Left ventricle myocardium superior (tissue), 1 donor: ENCODE data around the gene PTTG1IP2. TPM values are rescaled to one million over a fixed set of nuclear protein-coding genes. Genes with fewer than 3 reads are reported as not detected.
"Not testable (repeated sequence)": the region's sequence is repeated elsewhere in the genome, so short reads cannot be mapped to it uniquely, and the experiment has no call there.

ENCODE experiments used
- ATAC-seq: fragments of 200-7000 bp; cut with Tn5 transposase; one replicate; pipeline ENCODE4 v1.9.1; 2020; ENCODE audit warnings: mild to moderate bottlenecking, moderate library complexity
- DNase-seq: peaks from one replicate; pipeline ENCODE4 v3.0.0-alpha.2; 2020
- intact Hi-C: fragments of 100-400 bp; cut with micrococcal nuclease; formaldehyde crosslinking; loops from one replicate; pipeline ENCODE4 v1.11.0; 2022
- long read RNA-seq: library from polyadenylated mRNA; unstranded; transcript quantifications from one replicate; pipeline ENCODE4 v2.0.0, GENCODE V29; 2021
- total RNA-seq: library from RNA; stranded (reverse); fragmentation: NEBNext Ultra II Directional; extraction: Animal tissue kit (Norgen Biotek cat#: 25700); gene quantifications from one replicate; pipeline ENCODE4 v1.2.1, GENCODE V29; 2021
- donor health status: DM: no; HTN: yes; CAD: no; lungs with severe emphysema.

PTTG1IP2 gene
- total RNA-seq, result not detected
- long read RNA-seq, result 0 reads

DNA sequence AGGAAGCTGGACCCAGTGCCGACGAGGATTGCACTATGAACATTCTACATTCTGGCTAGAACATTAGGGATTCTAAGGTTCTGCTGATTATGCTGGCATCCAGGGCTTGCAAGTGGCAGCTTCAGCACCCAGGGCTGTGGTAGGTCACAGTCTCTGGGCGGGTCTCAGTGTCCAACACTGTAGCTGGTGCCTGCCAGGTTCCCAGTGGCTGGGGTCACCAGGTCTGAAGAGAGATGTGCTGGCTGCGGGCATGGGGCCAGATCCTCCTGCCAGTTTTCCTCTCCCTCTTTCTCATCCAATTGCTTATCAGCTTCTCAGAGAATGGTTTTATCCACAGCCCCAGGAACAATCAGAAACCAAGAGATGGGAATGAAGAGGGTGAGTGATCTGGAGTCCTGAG, at the start of gene PTTG1IP2:
Gene PTTG1IP2, plus strand, starts transcription at position 86 of the 400 bp plus-strand sequence. Its CDS starts 148 bp downstream, at position 234.
- intact Hi-C loops, result no loop called here
- ATAC-seq (no peak), DNase-seq (no peak)

DNA sequence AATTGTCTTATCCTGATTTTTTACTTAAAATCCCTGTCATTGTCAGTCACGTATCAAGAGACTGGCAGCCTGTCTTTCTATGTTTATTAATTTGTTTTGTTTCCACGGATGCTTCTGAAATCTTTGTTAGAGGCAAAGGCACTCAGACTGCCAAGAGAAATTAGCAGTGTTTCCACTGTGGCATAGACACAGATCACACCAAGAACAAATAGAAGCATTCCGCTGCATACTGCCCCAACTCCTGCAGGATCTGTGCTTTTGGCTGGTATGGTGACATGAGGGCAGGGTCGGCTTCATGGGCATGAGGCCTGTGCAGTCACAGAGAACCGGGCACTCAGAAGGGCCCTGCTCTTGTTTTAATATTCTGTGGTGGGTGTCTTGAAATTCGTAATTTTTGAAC, 47.8 kb upstream of the PTTG1IP2 start:
- DNase-seq, result no peak
- ATAC-seq, result peak; percentile 84
- intact Hi-C loops, result loop anchor here (10.0 kb wide), 1 partner anchor 127 kb away; no protein-coding TSS in a partner anchor

DNA sequence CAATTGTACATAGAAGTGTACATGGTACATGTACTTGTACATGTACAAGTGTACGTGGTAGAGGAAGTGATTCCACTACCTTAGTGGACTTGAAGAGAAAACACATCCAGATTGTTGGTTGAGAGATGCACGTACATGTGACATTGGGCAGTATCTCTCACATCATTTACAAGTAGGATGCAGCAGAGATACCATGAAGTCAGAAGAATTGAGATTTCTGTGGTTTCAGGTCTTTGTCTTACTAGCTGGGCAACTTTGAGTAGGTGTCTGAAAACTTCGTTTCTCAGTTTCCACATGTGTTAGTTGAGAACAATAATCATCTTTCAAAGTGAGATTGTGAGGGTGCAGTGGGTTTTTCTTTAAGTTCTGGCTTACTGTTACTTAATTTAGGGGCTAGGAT, 44.7 kb upstream of the PTTG1IP2 start:
- no peak for DNase-seq
- ATAC-seq, result no peak
- intact Hi-C loops, result loop anchor here (5.0 to 10.0 kb wide), 2 partner anchors 130 to 272 kb away; partner anchors contain the start of gene STEAP1

DNA sequence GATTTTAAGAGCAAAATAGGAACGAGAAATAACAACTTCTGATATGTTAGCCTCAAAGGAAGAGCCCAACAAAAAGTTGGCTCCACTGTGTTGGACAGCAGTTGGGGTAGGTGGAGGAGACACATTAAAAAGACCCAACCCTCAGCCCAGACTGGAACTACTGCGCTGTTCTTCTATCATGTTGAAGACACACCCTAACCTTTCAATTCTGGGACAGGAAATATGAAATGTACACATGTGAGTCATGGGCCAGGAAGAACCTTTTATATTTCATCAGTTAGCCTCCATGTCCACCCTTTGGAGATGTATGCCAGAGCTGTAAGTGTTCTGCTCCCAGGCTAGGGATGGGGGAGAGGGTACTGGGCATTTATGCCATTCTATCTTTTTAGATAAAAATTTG, 44.1 kb upstream of the PTTG1IP2 start:
- ATAC-seq, result no peak
- no peak for DNase-seq
- intact Hi-C loops, result loop anchor here (5.0 to 10.0 kb wide), 2 partner anchors 131 to 273 kb away; partner anchors contain the start of gene STEAP1

DNA sequence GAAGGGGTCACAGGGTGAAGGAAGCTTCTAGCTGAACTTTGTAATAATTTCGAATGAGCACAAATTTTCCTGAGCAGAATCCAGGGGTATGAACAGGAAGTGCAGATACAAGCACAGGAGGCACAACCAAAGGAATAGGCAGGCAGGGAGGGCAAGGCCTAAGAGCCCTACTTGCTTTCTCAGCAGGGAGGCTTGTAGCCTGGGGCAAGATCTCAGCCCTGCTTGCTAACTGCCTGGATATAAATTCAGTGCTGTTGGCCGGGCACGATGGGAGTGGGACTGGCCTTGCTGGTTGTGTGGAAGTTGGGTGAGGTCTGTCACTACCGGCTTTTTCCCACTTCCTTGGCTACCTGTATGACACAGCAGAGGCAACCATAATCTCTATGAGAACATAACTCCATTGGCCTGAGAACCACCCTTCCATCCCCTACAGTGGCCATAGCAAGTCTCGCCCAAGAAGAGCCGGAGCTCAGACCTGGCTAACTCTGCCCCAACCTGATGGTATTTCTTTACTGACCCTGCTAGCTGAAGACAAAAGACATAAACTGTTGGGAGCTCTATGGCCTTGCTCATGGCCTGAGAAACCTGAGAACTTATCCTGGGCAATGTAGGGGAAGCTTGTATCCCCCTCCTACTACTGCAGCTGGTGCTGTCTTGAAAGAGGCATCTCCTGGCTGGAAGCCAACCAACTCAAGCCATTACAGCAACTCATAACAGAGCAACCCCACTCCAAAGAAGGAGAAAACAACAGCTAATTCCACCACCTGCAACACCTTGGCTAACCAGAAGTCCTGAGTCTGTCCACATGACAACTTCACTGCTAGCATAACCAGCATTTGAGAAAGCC, 38.6 kb upstream of the PTTG1IP2 start:
- ATAC-seq (no peak), DNase-seq (no peak)
- intact Hi-C loops, result no loop called here

DNA sequence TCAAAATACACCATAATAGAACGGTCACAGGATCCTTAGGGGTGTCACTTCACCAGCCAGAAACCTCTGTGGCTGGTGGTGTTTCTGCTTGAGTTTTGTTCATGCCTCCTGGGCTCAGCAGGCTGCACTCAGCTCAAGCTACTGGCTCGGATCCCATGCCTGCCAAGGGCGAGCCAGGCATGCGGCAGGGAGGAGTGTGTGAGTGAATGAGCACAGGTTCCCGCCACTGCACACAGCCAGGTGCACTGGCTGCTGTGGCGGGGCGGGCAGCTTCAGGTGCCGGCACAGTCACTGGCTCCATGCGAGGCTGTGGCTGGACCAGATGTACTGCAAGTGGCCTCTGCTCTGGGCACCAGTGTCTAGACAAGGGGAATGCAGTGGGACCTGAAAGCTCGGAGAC, 36.7 kb upstream of the PTTG1IP2 start:
- intact Hi-C loops, result no loop called here
- ATAC-seq, result no peak
- DNase-seq, result peak; percentile 23

DNA sequence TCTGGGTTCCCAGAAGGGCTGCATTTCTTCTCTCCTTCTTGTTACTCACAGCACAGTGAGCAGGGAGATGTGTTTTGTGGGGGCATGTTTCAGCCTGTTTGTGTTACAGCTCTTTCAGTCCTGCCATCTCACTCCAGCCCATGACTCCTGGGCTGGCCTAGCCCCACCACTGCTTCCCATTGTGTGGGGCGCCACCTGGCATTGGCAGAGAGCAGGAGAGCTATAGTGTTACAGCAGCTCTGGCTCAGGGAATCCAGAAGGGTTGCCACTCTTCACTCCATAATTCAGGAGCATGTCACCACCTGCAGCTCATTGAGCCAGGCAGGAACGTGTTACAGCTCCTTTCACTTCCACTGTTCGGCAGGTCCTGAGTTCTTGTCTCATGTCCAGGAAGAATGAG, 36.2 kb upstream of the PTTG1IP2 start:
- no peak for ATAC-seq
- intact Hi-C loops, result no loop called here
- DNase-seq, result no peak

DNA sequence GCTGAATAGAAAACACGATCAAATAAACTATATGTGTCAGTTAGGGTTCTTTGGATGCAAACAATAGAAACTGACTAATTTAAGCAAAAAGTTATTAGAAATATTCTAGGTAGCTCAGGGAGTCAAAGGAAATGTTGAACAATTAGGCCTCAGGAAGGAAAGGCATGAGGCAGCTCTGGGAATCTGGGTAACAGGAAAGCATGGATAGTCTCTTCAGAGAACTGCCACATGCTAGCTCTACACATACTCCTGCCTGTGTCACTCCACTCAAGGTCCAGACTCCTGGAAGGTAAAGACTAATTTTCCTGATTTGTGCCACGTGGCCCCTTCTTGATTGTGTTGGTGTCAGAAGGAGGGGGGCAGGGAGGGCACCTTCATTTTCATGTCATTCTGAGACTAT, 23.8 kb upstream of the PTTG1IP2 start:
- no peak for DNase-seq
- ATAC-seq, result no peak
- intact Hi-C loops, result no loop called here

DNA sequence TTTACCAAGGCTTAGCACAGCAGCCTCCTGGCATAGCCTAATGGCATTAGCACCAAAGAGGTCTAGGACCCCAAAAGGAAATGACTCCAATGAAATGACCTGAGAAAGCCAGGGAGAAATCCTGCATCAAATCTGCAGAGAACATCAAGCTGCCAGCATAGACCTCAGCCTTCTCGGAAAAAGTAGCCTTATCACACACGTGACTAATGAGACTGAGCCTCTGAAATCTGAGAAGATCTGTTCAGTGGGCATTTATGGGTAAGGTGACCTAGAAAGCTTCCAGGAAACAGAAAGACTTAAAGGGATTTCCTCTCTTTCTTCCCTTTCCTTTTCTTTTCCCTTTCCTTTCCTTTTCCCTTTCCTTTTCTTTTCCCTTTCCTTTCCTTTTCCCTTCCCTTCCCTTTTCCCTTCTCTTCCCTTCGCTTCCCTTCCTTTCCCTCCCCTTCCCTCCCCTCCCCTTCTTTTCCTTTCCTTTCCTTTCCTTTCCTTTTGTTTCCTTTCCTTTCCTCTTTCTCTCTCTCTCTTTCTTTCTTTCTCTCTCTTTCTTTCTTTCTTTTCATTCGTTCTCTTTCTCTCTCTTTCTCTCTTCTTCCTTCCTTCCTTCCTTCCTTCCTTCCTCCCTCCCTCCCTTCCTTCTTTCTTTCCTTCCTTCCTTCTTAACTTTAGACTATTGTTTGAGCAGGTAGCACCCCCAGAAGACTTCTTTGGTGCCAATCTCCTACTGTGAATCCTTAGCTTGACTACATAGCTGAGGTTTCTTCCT, 23.1 kb upstream of the PTTG1IP2 start:
- intact Hi-C loops, result no loop called here
- DNase-seq, result no peak
- no peak for ATAC-seq

DNA sequence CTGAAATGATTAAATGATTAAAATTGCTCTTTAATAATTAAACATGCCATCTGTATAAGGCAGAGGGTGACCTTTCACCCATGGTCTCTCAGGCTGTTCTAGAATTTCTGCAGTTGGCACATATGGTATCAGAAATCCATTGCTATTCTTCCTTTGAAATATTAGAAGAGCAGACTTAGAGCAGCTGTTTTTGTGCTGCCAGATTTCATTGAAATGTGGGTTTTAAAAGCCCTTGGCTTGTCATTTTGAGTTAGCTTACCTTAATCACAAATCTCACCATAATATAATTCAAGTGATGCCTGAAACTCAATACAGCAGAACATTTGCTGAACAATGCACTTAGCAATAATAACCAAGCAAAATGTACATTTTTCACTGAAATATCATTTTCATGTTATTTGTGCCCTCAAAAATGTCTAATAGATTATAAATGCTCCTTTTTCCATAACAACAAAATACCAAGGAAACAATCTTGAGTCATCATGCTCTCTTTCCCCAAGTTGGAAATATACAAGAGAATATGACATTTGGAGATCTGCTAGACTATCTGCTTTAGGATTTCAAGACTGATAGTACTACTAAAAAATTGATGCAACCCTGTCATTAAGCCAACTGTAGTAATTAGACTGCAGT, 16.1 kb upstream of the PTTG1IP2 start:
- no peak for ATAC-seq
- intact Hi-C loops, result loop anchor here (10.0 kb wide), 1 partner anchor 581 kb away; no protein-coding TSS in a partner anchor
- DNase-seq, result no peak

DNA sequence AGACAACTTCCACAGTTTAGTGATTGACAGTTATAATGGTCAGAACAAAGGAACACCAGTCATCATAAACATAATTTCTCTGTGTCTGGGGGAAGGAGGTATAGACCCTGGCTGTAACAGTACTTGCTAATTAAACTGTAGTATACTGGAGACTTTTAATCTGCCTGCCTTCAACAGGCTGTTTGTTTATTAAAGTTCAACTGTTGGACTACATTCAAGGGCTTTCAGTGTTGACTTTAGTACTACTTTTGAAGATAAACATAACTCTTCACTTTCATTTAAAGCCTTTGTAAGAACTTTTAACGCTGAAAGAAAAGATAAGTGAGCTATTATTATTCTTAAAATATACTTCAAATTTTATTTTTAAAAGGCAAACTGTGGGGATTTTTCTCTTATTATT, 15.5 kb upstream of the PTTG1IP2 start:
- DNase-seq (no peak), ATAC-seq (no peak)
- intact Hi-C loops, result loop anchor here (10.0 kb wide), 1 partner anchor 581 kb away; no protein-coding TSS in a partner anchor

DNA sequence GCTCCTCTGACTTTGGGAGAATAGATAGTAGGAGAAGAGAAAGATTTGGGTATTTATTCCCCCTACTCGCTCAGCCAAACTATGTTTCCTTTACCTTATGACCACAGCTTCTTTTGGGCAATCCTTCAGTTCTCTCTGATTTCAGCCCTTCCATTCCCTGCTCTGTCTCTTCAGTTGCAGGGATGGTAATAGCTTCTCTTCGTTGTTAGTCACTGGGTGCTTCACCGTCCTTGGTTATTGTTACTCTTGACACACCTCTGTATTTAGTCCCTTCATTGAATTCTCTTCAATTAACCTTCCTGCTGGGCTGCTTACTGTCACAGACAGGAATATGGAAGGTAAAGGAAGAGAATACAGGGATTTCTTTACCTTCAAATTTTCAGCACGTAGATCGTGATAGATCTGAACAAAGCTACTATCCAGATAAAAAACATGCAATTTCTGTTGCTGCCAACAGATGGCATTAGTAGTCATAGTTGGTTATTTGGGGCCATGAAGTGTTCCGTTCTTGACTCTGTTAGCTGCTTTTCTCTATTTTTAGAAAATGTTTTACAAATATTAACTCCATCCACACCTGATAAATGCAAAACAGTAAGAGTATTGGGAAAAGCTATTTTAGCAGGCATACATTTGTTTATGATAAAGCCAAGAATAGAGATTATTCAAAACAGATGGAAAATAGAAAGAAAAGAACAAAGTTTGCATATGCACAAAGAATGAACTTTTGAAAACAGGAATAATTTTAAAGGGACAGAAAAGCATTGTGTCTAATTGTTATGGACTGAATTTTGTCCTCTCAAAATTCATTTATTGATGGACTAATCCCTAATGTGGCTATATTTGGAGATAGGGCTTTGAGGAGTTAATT, 14.0 kb upstream of the PTTG1IP2 start:
- intact Hi-C loops, result loop anchor here (10.0 kb wide), 1 partner anchor 579 kb away; no protein-coding TSS in a partner anchor
- ATAC-seq (peak; percentile 74), DNase-seq (no peak)

DNA sequence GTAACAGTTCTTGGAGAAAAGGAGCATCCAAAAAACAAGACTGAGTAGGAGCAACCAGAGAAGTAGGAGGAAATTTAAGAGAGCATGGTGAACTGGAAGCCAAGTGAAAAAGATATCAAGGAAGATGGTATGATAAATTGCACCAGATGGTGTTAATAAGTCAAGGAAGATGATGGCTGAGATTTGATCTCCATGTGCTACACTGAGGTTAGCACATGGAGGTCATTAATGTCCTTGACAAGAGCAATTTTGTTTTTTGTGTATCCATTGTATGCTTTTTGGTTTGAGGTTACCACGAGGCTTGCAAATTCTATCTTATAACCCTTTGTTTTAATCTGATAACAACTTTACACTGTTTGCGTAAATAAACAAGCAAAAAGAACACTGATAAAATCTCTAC, 11.3 kb upstream of the PTTG1IP2 start:
- DNase-seq (no peak), ATAC-seq (no peak)
- intact Hi-C loops, result loop anchor here (10.0 kb wide), 1 partner anchor 577 kb away; no protein-coding TSS in a partner anchor

DNA sequence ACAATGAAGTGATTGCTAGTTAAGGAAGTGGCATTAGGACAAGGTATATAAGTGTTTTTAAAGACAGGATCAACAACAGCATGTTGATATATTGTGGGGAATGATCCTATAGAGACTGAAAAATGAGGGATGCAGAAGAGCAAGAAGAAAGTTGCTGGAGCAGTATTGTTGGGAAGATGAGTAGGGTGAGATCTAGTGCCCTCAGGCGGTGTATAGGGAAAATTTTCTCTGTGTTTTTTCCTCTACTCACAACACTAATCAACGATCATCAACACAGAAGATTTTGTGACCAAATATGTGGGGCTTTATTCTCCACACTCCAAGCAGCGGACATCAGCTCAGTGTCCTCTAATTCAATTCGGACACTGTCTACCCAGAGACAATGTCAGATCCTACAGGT, 9.6 kb upstream of the PTTG1IP2 start:
- ATAC-seq (no peak), DNase-seq (no peak)
- intact Hi-C loops, result loop anchor here (10.0 kb wide), 1 partner anchor 575 kb away; no protein-coding TSS in a partner anchor

DNA sequence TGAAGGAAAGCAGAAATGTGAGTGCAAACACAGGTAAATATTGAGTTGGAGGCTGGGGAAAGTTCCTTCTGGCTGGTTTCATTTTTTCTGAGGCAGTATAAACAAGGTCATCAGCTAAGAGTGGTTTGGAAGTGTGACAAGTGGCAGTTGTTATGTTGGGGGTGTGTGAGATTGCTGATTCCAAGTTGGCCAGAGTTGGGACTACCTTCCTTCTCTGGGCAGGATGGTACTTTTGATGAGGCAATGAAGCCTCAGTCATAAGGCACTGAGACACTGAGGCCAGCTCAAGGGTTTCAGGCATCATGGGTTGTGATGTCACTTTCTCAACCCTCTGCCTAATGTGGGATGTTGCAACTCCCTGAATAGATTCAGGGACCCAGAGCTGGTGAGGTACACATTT, 8.2 kb upstream of the PTTG1IP2 start:
- no peak for DNase-seq
- intact Hi-C loops, result no loop called here
- peak; percentile 30 for ATAC-seq

DNA sequence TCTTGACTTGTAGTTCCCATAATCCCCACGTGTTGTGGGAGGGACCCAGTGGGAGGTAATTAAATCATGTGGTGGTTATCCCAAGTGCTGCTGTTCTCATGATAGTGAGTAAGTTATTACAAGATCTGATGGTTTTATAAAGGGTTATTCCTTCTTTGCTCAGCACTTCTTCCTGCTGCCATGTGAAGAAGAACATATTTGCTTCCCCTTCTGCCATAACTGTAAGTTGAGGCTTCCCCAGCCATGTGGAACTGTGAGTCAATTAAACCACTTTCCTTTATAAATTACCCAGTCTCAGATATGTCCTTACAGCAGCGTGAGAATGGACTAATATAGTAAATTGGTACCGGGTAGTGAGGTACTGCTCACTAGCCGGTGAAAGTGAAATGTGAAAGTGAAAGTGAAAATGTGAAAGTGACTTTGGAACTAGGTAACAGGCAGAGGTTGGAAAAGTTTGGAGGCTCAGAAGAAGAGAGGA, 6.2 kb upstream of the PTTG1IP2 start:
- intact Hi-C loops, DNase-seq: not testable (repeated sequence)
- ATAC-seq, result peak; percentile 74

DNA sequence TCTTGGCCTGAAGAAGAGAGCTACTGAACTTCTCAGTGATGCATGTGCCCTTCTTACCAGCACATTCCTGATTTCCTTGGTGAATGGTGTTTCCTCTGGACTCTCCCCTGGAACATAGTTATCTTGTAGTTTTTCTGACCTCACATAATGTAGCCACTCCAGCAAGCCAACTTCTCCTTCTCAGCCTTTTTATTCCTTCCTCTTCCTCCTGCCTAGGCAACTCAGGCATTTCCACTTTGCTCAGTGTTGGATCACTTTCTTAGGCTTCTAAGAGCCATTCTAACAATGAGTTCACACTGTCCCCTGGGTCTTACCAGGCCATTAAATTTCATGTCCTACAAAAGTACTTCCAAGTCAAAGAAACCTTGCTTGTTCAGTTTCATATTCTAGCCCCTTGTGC, 3.6 kb upstream of the PTTG1IP2 start:
- DNase-seq (no peak), ATAC-seq (no peak)
- intact Hi-C loops, result no loop called here

DNA sequence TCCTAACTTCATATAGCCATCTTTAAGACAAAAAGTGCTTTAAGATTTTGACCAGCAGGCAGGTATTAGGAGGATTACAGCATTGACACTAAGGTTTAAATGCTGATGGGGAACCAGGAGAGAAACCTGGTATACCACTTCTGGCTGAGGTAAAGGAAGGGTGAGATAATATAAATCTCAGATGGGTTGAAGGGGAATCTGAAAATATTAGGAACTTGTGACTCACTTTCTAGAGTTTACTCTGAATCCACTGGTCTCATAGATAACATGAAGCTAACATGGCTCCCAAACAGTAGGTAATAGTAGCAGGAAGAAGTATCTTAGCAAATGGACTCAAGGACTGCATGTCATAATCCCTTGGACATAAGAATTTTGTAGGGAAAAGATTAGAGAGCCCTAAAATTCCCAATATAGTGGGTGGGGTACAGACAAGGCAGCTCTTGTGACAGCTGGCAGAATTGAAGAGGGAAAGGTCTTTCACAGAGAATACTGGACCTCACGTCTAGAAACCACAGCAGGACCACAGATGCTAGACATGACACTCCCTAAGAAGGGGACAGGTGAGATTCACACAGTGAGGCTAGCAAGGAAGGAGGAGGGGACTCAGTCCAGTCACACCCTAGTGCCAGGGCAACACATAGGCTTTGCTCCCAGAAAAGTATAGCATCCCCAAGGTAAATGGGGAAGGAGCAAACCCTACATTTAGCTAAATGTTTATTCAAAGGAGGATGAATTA, 3.5 kb downstream of the PTTG1IP2 start:
- DNase-seq (no peak), ATAC-seq (no peak)
- intact Hi-C loops, result no loop called here
